NCI-H526 treated with DMSO at 0.1 percent for 48 hours (cell line): ENCODE results near the gene MYRFL.
"Not testable (repeated sequence)": the region's sequence is repeated elsewhere in the genome, so short reads cannot be mapped to it uniquely, and the experiment has no call there.

Source experiments
- DNase-seq: peaks from one replicate; lab custom pipeline; 2025; lab: John Stamatoyannopoulos, UW

MYRFL gene

GRCh38 chr12:69988481-69989321, 163.7 kb downstream of the MYRFL start:
- no peak for DNase-seq

- no peak for DNase-seq
Observed at GRCh38 chr12:69991690-69992288, 166.8 kb downstream of the MYRFL start.

- no peak for DNase-seq
Observed at GRCh38 chr12:69993433-69993832, 168.4 kb downstream of the MYRFL start.

DNA sequence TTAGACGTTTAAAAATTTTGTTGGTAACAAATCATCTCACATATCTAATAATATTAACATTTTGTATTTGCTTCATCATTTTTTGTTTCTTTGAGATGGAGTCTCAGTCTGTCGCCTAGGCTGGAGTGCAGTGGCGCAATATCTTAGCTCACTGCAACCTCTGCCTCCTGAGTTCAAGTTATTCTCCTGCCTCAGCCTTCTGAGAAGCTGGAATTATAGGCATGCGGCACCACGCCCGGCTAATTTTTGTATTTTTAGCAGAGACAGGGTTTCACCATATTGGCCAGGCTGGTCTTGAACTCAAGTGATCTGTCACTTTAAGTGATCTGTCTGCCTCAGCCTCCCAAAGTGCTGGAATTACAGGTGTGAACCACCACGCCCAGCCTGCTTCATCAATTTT, 169.1 kb downstream of the MYRFL start:
- not testable (repeated sequence) for DNase-seq

DNA sequence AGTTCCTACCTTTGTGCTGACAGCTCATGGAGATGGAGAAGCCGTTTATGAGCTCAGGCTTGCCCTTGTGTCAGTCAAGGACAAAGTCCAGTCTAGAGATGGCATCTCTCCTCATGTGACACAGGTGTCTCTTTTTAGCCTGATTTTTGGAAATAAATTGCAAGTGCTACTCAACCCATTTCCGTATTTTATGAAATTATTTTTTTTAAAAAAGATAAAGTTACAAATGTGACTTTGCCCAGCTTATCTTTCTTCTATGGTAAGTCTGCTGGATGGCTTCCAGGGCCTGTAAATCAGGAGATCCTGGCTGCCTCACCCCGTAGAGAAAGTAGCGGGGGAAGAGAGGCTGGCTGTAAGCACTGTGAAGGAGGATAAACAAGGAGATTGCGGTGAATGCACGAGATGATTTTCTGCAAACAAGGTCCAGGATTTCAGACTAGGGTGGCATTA, 169.7 kb downstream of the MYRFL start:
- no peak for DNase-seq

GRCh38 chr12:69996241-69996640, 171.2 kb downstream of the MYRFL start:
- DNase-seq = no peak

DNA sequence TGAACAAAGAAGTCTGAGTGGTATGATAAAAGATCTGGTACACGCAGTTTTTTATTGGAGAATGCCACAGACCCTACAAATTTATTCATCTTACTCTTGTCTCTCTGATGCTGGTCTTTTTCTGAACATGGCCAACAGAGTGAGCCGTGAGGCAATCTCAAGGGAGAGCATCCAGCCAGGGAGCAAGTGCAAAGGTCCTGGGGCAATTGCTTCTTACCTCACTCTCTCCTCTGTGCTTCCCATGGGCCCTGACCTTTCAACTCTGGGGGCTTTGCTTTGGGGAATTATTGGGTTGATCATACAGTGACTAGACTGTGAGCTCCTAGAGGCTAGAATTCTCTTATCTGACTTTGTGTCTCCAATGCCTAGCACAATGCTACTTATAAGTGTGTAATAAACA, 171.7 kb downstream of the MYRFL start:
- DNase-seq = no peak

DNA sequence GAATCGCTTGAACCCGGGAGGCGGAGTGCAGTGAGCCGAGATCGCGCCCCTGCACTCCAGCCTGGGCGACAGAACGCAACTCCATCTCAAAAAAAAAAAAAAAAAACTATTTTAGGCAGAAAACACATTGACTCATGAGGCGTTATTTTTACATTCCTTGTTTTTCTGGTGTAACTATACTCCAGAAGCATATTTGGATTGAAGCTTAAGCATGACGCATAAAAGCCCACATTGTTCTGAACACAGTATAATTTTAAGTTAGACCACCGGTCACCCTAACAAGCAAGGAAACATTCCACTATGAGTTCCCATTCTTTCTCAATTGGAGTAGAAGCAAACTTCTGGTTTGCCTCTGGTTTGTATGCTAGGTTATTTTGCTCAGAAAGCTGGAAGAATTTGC, 173.0 kb downstream of the MYRFL start:
- DNase-seq = no peak

GRCh38 chr12:69998922-69999321, 173.9 kb downstream of the MYRFL start:
- no peak for DNase-seq

GRCh38 chr12:69999561-69999960, 174.5 kb downstream of the MYRFL start:
- no peak for DNase-seq

DNA sequence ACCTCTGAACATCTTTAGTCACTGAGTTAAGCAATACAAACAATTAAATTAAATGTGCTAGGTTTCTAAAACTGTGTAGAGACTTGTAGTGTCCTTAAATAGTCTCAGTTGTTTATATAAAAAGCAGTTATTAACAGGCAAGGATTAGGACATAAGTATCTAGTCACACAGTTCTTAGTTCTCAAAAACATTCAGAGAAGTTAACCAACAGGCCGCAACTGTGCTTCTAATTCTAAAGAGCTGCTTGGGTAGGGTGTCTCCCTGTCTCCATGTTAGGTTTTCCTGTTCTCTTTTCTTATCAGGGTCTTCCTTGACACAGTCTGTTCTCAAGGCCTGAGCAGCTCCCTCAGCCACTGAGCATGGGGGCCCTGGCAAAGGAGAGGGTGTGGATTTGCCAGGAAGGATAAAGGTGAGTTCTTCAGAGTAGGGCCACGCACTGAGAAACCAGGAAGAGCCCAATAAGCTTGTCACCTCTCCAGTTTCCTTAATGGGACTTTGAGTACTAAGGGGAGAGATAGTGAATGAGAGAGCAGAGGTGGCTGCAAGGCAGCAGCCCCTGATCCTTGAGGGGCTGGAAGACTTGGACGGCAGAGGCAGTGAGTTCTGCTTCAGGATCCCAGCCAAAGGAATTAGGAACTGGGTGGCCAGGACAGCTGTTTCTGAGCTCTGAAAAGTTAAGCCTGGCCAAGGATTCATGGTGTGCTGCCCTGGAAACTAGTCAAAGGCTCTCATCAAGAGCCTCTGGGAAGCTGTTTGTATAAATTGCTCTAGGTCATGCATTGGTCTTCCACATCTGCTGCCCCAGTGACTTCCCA, 177.3 kb downstream of the MYRFL start:
- DNase-seq = no peak

GRCh38 chr12:70002912-70003255, 177.9 kb downstream of the MYRFL start:
- DNase-seq = no peak

- DNase-seq = no peak
Observed at GRCh38 chr12:70005864-70006618, 181.0 kb downstream of the MYRFL start.

- no peak for DNase-seq
Observed at GRCh38 chr12:70006619-70006973, 181.6 kb downstream of the MYRFL start.

DNA sequence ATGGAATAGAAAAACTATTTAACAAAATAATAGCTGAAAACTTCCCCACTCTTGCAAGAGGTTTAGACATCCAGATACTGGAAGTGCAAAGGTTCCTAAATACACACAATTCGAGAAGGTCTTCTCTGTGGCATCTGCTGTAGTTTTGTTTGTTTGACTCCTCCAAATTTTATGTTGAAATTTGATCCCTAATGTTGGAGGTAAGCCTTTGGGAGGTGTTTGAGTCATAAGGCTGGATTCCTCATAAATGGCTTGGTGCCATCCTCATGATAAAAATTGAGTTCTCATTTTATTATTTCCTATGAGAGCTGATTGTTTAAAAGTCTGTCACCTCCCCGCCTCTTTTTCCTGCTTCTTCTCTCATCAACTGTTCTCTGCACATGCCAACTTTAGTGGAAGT, 182.7 kb downstream of the MYRFL start:
- no peak for DNase-seq
